ENCODE data around the gene TOMM70.
"Not testable (repeated sequence)": the region's sequence is repeated elsewhere in the genome, so short reads cannot be mapped to it uniquely, and the experiment has no call there.

TOMM70 gene

DNA sequence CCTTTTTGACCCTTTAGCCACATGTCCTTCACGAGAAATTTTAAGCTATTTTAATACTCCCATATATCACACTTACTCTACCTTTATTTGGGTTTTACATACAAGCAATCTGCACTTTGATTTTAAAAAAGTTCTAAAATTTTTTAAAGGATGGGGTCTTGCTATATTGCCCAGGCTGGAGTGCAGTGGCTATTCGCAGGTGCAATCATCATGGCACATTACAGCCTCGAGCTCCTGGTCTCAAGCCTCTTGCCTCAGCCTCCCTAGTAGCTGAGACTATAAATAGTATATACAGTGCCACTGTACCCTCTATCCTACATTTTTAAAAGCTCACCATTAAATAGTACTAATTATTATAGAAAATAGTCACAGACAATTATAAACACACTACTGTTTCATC is 36.5 kb downstream of the TOMM70 start:
- DNase-seq (ENCODE audit: low read depth): no peak

DNA sequence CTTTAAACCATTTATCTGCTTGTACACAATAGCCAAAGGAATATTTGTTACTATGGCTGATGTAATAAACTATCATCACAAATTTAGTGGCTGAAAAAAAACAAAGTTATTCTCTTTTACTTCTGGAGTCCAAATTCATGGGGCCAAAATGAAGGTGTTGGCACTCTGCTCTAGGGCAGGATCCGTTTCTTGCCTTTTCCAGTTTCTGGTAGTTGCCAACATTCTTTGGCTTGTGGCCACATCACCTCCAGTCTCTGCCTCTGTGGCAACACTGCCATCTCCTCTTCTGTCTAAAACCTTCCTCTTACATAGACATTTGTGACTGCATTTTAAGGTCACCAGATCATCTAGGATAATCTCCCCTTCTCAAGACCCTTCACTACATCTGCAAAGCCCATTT is 39.0 kb downstream of the TOMM70 start:
- no peak for DNase-seq (ENCODE audit: low read depth)

DNA sequence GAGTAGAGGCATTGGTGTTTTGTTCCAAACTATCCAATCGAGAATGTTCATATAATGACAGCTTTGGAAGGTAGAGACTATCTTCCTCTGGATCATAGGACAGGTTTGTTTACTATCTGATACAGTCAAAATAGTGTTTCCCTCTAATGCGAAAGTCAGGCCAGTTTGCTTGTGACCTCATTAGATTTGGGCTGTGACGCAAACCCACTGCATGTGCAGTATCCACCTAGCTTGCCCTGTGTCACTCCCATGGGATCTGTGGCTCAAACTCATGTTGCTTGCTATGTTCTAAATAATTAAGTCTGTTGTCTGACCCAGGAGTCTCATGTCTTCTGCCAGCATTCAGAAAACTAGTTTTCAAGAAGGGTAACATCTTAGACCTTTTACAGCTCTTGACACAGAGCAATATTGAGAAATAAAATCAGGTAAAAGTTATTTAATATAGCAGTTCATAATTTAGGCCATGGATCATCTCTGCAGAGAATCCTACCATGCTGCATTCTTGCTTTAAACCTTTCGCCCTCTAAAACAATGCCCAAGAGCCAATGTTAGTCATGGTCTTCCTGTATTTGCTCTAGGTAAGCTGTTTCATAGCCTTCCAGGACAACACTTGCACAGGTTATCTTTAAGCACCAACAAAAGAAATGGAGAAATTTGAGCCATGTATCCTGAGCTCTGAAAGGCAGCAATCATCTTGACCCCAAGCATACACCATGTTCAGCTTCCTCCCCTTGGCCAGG is 40.0 kb downstream of the TOMM70 start:
- DNase-seq (ENCODE audit: low read depth): no peak

DNA sequence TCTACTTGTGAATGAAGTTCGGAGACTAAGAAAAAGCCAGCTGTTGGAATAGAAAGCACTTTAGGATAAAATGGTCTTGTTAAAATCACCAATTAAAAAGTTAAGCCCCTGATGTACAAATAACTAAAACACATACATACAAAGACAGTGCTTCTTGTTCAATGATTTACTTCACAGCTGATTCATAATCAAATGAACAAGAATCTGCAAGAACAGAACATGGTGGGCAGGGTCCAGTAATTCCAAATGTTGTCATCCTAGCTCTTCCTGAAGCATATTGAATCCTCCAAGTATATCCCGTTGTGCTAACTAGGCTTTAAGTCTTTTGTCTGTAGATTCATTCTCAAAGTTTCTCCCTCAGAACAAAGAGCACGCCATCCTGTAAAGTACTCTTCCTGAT is 41.9 kb downstream of the TOMM70 start:
- DNase-seq (ENCODE audit: low read depth): no peak

DNA sequence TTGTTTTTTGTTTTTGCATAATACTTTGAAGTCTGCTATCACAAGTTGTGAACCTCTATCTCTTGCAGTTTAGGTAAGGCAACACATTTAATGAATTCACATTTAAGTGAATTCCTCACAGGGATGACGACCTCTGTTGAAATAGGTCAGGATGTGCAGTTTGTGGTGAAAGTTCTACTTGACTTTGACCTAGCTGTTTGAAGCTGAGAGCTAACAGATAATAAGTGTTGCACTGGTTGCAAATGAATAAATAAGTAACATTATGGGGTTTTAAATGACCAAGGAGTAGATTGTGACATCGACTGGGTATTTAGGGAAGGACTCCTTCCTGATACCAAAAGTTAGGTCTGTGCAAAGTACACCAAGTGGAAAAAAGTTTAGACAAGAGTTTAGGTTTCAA is 42.5 kb downstream of the TOMM70 start:
- no peak for DNase-seq (ENCODE audit: low read depth)

DNA sequence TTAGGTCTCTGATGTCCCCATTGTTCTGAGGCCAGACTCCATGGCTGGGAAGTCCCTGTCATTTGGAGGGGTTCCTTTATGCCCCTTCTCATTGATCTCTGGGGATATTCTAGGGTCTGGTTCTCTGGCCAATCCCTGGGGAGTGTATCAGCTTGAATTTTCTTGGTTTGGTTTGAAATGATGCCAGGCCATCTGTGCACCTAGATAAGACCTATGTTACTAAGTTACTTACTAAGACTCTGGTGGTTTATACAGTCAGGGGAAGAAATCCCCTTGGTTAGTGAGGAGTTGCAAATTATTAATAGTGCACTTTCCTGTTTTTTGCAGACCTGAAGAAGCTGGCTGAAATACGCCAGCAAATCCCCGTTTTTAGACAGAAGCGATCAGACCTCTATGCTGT is 46.0 kb downstream of the TOMM70 start:
- DNase-seq (ENCODE audit: low read depth): no peak

DNA sequence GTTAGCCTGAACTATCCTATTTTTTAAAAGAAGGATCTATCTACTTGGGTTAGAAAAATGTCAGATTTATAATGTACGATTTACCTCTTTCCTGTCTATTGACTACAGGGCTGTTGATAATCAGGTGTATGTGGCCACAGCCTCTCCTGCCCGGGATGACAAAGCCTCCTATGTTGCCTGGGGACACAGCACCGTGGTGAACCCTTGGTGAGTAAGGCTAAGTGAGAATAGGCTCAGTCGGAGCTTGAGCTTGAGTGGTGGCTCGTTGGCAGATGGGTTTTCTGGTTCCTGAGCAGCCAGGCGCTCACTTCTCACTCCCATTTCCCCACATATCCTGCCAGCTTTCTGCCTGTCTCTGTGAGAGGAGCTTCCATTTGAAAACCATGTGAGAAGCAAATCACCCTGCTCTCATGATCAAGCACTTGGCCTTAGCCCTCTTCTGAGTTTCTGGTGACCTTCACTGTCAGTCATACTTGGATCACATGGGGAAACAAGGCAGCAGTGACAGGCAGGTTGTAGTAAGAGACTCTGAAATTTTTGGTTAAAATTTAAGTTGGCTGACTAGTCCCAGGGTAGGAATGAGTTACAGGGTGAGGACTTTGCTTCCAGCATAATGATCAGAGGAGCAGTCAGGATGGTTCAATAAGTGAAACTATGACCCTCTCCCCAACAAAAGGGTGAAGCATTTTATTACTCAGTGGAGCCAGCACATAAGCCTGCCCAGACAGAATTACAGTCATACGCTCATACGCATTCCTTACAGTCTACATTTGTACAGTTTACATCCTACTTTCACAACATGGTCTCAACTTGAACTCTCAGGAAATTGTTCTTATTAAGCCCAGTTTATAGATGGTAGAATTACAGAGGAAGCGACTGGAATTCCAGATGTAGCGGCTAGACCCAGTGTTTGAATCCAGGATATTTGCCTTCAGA is 48.3 kb downstream of the TOMM70 start:
- DNase-seq (ENCODE audit: low read depth): no peak

DNA sequence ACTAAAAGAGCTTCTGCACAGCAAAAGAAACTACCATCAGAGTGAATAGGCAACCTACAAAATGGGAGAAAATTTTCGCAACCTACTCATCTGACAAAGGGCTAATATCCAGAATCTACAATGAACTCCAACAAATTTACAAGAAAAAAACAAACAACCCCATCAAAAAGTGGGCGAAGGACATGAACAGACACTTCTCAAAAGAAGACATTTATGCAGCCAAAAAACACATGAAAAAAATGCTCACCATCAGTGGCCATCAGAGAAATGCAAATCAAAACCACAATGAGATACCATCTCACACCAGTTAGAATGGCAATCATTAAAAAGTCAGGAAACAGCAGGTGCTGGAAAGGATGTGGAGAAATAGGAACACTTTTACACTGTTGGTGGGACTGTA is 49.1 kb downstream of the TOMM70 start:
- not testable (repeated sequence) for DNase-seq (ENCODE audit: low read depth)

DNA sequence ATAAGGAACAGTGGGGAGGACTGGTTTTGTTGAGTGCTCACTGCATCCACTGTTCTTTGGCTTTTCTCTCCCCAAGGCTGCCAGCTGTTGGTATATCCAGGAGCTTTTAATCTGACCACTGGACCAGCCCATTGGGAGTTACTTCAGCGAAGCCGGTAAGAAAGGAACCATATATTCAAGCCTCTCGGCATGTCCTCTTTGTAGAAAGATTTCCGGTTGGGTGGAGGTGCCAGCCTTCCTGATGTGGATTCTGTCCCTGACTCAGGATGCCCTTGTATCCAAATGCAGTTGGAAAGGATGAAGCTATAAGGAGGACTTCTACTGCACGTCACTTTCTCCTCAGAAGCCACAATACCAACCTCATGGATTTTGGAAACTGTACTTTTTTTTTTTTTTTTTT is 52.2 kb downstream of the TOMM70 start:
- no peak for DNase-seq (ENCODE audit: low read depth)

DNA sequence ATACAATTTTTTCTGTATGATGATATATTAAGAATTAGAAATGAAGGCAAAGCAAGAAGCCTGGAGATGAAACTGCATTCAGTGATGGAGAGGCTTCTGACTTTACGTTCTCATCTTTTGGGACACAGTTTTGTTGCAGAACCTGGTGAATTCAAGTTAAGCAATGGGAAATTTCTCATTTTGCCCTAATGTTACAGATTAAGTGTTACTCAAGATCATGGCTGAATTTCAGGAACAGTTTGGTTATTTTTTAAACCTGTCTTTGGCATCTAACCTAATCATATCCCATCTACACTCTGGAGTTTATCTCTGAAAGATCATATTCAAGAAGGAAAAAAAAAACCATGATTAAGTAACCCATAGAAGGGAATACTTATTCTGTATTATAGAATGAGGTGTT is 60.4 kb downstream of the TOMM70 start:
- DNase-seq (ENCODE audit: low read depth): no peak

DNA sequence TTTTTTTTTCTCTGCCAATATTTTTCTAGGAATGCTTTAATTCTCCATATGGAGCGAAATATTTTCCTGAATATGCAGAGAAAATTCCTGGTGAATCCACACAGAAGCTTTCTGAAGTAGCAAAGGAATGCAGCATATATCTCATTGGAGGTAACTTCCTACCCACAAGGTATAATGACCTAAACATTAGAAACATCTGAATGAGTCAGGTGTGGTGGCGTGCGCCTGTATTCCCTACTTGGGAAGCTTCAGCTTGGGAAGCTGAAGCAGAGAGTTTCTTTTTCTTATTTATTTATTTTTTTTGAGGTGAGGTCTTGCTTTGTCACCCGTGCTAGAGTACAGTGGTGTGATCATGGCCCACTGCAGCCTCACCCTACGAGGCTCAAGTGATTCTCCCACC is 61.1 kb downstream of the TOMM70 start:
- no peak for DNase-seq (ENCODE audit: low read depth)

DNA sequence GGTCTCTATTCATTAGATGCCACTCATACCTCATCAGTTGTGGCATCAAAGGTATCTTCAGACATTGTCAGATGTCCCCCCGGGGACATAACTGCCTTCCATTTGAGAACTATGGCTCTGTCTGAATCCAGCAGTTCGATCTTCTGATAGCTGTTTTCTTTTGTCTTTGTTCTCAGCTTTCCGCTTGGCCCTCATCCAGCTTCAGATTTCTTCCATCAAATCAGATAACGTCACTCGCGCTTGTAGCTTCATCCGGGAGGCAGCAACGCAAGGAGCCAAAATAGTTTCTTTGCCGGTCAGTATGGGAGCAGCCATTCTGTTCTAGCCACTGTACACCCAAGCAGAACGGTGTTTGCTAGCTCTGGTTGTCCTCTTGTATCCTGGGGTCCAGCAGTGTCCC is 62.0 kb downstream of the TOMM70 start:
- no peak for DNase-seq (ENCODE audit: low read depth)

DNA sequence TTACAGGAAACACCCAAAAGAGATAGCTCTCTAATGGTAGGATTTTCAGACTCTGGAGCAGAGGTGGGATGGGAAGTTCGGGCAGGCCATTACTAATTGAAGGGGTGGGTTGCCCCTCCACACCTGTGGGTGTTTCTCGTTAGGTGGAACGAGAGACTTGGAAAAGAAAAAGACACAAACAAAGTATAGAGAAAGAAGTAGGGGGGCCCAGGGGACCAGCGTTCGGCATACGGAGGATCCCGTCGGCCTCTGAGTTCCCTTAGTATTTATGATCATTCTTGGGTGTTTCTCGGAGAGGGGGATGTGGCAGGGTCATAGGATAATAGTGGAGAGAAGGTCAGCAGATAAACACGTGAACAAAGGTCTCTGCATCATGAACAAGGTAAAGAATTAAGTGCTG is 64.7 kb downstream of the TOMM70 start:
- not testable (repeated sequence) for DNase-seq (ENCODE audit: low read depth)

DNA sequence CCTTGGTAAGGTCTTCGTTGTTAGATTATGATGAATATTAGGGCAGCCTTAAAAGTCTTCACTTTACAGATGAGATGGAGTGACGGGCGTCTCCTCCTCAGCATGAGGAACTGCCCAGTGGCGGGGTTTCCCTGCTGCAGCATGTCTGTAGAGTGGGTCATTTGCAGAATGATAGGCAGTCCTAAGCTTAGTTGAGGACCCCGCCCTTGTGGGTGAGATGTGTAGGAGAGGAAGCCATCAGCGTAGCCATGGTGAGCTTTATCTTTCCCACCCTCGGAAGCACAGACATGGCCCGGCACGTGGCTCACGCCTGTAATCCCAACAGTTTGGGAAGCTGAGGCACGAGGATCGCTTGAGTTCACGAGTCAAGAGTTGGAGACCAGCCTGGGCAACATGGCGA is 65.5 kb downstream of the TOMM70 start:
- no peak for DNase-seq (ENCODE audit: low read depth)

DNA sequence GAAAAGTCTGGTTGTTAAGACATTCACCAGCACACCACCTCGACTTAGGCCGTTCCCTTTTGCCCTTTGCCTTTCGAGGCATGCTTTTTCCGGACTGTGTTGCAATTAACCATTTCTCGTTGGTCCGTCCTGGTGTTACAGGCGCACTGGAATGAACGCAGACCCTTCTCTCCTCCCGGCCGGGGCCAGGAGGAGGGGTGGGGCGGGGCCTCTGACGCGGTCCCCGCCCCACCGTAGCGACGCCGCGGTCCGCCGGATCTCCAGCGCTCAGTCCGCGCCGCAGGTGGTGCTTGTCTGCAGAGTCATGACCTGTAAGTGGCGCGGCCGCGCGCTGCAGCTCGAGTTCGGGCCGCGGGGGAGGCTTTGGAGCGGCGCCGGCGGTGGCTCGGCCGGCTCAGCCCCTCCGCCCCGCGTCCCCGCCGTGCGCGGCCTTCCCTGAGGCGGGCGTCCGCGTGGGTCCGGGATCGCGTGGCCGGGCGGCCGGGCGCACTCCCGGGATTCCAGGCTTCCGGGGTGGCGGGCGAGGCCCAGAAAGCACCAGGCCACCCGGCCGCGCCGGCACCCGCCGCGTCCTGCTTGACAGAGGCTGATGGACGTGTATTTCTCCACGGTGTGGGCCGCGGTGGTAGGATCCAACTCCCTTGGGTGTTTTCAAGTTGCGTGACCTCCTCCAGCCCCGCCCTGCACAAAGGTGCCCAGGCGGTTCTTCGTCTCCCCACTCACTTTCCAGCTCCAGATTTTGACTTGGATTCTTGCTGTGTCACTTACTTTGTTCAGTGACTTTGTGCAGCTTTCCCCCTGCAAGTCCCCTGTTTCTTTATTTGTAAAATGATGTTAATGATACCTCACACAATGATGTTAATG is 66.2 kb downstream of the TOMM70 start, which contains the start of gene NIT2:
NIT2 (plus strand) TSS at position 270 of the 864 bp plus-strand sequence; CDS start at position 305, 35 bp downstream.
- DNase-seq (ENCODE audit: low read depth): peak; percentile 47

DNA sequence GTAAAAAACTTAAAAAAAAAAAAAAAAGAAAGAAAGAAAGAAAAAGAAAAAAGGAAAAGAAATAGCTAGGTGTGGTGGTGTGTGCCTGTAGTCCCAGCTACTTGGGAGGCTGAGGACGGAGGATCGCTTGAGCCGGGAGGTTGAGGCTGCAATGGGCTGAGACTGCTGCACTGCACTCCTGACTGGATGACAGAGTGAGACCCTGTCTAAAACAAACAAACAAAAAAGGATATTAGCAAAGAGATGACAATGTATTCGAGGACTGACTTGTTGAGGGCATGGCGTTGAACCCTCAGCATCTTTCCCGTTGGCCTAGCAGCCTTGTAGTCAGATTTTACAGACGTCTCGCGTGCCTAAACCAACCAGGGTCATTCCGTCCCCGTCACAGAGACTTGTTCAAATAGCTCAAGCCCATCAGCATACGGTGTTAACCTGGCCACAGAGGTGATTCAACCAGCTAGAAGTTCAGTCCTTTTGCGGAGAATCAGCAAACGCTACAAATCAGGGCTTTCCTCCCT is 66.9 kb downstream of the TOMM70 start:
- DNase-seq (ENCODE audit: low read depth): no peak

DNA sequence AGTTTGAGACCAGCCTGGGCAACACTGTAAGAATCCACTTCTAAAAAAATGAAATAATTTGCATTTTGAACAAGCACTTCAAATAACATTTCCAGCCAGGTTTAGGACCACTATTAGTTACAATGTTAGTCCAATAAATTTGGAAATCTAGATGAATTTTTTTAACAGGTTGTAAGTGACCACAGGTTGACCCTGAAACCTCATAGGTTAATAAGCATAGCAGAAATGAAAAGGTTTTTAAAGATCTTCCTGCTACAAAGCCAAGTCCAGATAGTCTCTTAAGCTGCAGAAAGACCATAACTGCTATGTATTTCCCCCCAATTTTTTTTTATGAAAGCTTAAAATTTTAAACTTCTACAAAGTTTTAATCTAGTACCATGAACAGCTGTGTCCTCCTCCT is 67.8 kb downstream of the TOMM70 start:
- no peak for DNase-seq (ENCODE audit: low read depth)

DNA sequence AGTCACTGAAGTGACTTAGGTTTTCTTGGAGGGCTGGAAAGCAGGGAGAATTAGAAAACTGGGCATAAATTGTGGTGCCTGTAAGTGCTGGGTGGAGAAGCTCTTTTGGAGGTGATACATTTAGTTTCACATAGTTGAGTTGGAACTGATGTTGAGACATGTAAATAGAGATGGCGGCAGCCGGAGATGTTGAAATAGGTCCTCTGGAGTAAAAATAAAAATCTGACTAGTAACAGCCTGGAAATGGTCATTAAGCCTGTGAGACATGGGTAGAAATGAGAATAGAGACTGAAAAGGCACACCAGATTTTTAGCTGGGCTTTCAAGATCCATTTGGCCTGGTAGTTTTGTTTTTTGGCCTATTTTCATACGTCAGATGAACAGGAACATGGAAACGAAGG is 69.2 kb downstream of the TOMM70 start:
- DNase-seq (ENCODE audit: low read depth): no peak

DNA sequence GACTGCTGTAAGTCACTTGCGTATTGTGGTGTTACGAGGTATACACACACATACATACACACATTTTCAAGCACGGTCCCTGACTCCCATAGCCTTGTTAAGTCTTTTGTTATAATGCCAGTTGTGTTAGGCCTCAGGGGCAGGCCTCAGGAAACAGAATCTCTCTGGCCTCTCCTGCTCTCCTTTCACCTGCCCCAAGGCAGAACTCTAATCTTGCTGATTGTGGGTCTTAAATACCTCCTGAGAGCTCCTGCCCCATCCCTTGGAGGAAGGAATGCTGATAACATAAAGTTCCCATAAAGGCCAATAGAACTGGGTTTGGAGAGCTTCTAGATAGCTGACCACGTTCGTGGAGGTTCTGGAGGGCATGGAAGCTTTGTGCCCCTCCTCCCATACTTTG is 70.2 kb downstream of the TOMM70 start:
- DNase-seq (ENCODE audit: low read depth): no peak

DNA sequence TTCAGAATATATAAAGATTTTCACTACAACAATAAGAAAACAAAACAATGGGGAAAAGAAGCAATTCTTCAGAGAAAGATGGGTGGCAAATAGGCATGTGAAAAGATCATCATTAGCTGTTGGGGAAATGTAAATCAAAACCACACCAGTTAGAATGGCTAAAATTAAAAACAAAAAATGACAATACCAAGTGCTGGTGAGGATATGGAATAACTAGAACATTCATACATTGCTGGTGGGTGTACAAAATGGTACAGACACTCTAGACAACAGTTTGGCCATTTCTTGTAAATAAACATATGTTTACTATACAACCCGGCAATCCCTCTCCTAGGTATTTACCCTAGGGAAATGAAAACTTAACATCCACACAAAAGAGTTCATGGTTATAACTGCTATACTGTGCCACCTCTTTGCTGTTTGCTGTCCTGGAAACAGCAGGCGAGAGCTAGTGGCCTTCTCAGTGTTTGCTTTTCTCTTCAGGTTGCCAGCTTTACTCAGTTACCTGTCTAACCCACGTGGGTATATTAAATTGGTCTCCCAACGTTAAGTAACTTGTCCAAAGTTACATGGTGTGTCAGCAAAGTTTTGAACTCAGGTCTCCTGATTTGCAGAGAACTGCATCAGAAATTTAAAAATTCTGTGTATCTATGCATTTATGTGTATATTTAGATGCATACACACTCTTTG is 70.9 kb downstream of the TOMM70 start:
- no peak for DNase-seq (ENCODE audit: low read depth)

DNA sequence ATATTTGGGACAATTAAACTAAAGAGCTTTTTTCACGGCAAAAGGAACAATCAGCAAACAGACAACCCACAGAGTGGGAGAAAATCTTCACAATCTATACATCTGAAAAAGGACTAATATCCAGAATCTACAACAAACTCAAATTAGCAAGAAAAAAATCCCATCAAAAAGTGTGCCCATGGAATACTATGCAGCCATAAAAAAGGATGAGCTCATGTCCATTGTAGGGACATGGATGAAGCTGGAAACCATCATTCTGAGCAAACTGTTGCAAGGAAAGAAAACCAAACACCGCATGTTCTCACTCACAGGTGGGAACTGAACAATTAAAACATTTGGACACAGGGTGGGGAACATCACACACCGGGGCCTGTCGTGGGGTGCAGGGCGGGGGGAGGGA is 73.5 kb downstream of the TOMM70 start:
- not testable (repeated sequence) for DNase-seq (ENCODE audit: low read depth)
